Esophagus muscularis mucosa (tissue), 4 donors: ENCODE measurements around the gene IGLL5. TPM values are rescaled to one million over a fixed set of nuclear protein-coding genes. Genes with fewer than 3 reads are reported as not detected.

Experiments
- DNase-seq: peaks from one replicate; pipeline ENCODE4 v3.0.0-alpha.2; 2017; ENCODE audit errors: extremely low spot score
- H3K27ac ChIP-seq, 4 donors: fragments of 200-600 bp; sonication (generic); replicated peaks in 1 of 4; 1 replicate in 3 of 4; 2 replicates in 1 of 4; pipeline ENCODE4 v1.5.1; 2016 to 2019; ENCODE audit warnings: mild to moderate bottlenecking in 1 of 4
- H3K27me3 ChIP-seq, 4 donors: fragments of 200-600 bp; sonication (generic); one replicate each; pipeline versions ENCODE4 v1.5.1 to v1.6.0; 2016 to 2019
- H3K36me3 ChIP-seq, 4 donors: fragments of 200-600 bp; sonication (generic); one replicate each; pipeline ENCODE4 v1.5.1; 2016 to 2019
- H3K4me1 ChIP-seq, 4 donors: fragments of 200-600 bp; sonication (generic); one replicate each; pipeline ENCODE4 v1.5.1; 2016 to 2019
- H3K4me3 ChIP-seq, 4 donors: fragments of 200-600 bp; sonication (generic); 1 replicate in 2 of 4; 2 replicates in 2 of 4; pipeline ENCODE4 v1.5.1; 2016 to 2019; ENCODE audit warnings: mild to moderate bottlenecking in 4 of 4, moderate library complexity in 1 of 4
- H3K9me3 ChIP-seq, 4 donors: fragments of 200-600 bp; sonication (generic); 1 replicate in 3 of 4; 2 replicates in 1 of 4; pipeline ENCODE4 v1.5.1; 2016 to 2019
- CTCF ChIP-seq, 3 experiments: fragments of 200-600 bp in 2 of 3; fragments of 450-650 bp in 1 of 3; sonication (generic) in 2 of 3; IDR thresholded peaks; one replicate each; pipeline ENCODE4 v1.5.1; 2017 to 2019; ENCODE audit warnings: antibody characterized with exemption in 3 of 3, mild to moderate bottlenecking in 2 of 3, moderate library complexity in 1 of 3
- EP300 ChIP-seq: sonication (generic); formaldehyde crosslinking; IDR thresholded peaks from one replicate; pipeline ENCODE4 v1.6.1; 2017; ENCODE audit warnings: antibody characterized with exemption
- POLR2A ChIP-seq: fragments of 450-650 bp; IDR thresholded peaks from one replicate; pipeline ENCODE4 v1.6.1; 2017; ENCODE audit warnings: antibody characterized with exemption, moderate library complexity, mild to moderate bottlenecking, low read depth
- POLR2AphosphoS5 ChIP-seq, 2 donors: sonication (generic); formaldehyde crosslinking; IDR thresholded peaks; one replicate each; pipeline ENCODE4 v1.6.1; 2017; ENCODE audit warnings: antibody characterized with exemption in 2 of 2
- WGBS: methylation state at CpG from one replicate; pipeline ENCODE4 v1.1.5; 2018; 5-methylcytosine and 5-hydroxymethylcytosine counted together
- intact Hi-C: fragments of 100-400 bp; cut with DNase I; formaldehyde crosslinking; loops from one replicate; pipeline ENCODE4 v1.15.1; 2023
- total RNA-seq, 4 donors: library from RNA; depleted of rRNA; stranded (reverse); fragments of >200 nt; gene quantifications; one replicate each; pipeline versions ENCODE4 v1.1.0 to v1.2.1, GENCODE V29; 2016

Gene IGLL5
- total RNA-seq, 4 donors from 2014 or later = 0.39 to 1.3 (median 0.80) TPM; not detected in 1

GRCh38 chr22:22893077-22893805 is 5.6 kb downstream of the IGLL5 start:
- Histone ChIP-seq H3K4me3 (no peak overlapping the region), H3K27me3 (peaks cover 0 to 48% (median 0%) of the 10 kb centered on the region in 4 donors), H3K4me1 (no peaks in the 10 kb centered on the region), H3K27ac (no peak overlapping the region), H3K36me3 (no peaks in the 10 kb centered on the region), H3K9me3 (no peaks in the 10 kb centered on the region)
- WGBS = 89% methylated on average over 8 of the region's 10 CpGs
- no peak for TF ChIP-seq POLR2A
- no peak for TF ChIP-seq POLR2AphosphoS5 (IDR thresholded peaks at IDR 0.05)
- TF ChIP-seq EP300 = no peak
- TF ChIP-seq CTCF (IDR thresholded peaks at IDR 0.05) = no peak
- no peak for DNase-seq
- intact Hi-C loops = no loop called here

GRCh38 chr22:22893891-22894739 is 6.5 kb downstream of the IGLL5 start:
- peaks cover 0 to 41% (median 0%) of the 10 kb centered on the region in 4 donors for H3K27me3 ChIP-seq
- intact Hi-C loops = no loop called here
- H3K4me1 ChIP-seq = no peaks in the 10 kb centered on the region
- H3K36me3 ChIP-seq = no peaks in the 10 kb centered on the region
- H3K4me3 ChIP-seq = no peak overlapping the region
- H3K9me3 ChIP-seq = no peaks in the 10 kb centered on the region
- no peak for TF ChIP-seq EP300
- TF ChIP-seq POLR2AphosphoS5 (IDR thresholded peaks at IDR 0.05) = no peak
- TF ChIP-seq POLR2A = no peak
- no peak for TF ChIP-seq CTCF (IDR thresholded peaks at IDR 0.05)
- DNase-seq = no peak
- 80% methylated on average over 1 of the region's 9 CpGs for WGBS
- no peak overlapping the region for H3K27ac ChIP-seq

- H3K27me3 ChIP-seq = peaks cover 0 to 41% (median 0%) of the 10 kb centered on the region in 4 donors
- 85% methylated on average over 17 of the region's 17 CpGs for whole genome bisulfite sequencing
- H3K4me1 ChIP-seq = no peaks in the 10 kb centered on the region
- TF ChIP-seq EP300 = no peak
- TF ChIP-seq CTCF (IDR thresholded peaks at IDR 0.05) = no peak
- no peak for TF ChIP-seq POLR2A
- no peak for TF ChIP-seq POLR2AphosphoS5 (IDR thresholded peaks at IDR 0.05)
- intact Hi-C loops = no loop called here
- no peak overlapping the region for H3K27ac ChIP-seq
- no peaks in the 10 kb centered on the region for H3K36me3 ChIP-seq
- H3K4me3 ChIP-seq = no peak overlapping the region
- DNase-seq = no peak
- no peaks in the 10 kb centered on the region for H3K9me3 ChIP-seq
Observed at GRCh38 chr22:22894740-22895731, 7.4 kb downstream of the IGLL5 start.

GRCh38 chr22:22895776-22896445 is 8.3 kb downstream of the IGLL5 start:
- H3K36me3 ChIP-seq = no peaks in the 10 kb centered on the region
- TF ChIP-seq POLR2A (no peak), CTCF (IDR thresholded peaks at IDR 0.05) (no peak), POLR2AphosphoS5 (IDR thresholded peaks at IDR 0.05) (no peak), EP300 (no peak)
- no peak for DNase-seq
- no peak overlapping the region for H3K27ac ChIP-seq
- 84% methylated on average over 5 of the region's 6 CpGs for WGBS
- no peaks in the 10 kb centered on the region for H3K4me1 ChIP-seq
- intact Hi-C loops = no loop called here
- H3K27me3 ChIP-seq = peaks cover 0 to 42% (median 0%) of the 10 kb centered on the region in 4 donors
- no peak overlapping the region for H3K4me3 ChIP-seq
- H3K9me3 ChIP-seq = no peaks in the 10 kb centered on the region
